ENCODE results near the gene ARID1B. TPM values are rescaled to one million over a fixed set of nuclear protein-coding genes. Genes with fewer than 3 reads are reported as not detected.

The ARID1B gene
- total and polyA plus RNA-seq, 7 donors = 8.4 to 115 (median 69.6) TPM

- Histone ChIP-seq H3K27me3 (no peaks in the 10 kb centered on the region), H3K27ac (no peak overlapping the region), H3K4me1 (peaks cover 0 to 48% (median 30%) of the 10 kb centered on the region in 4 donors), H3K9me3 (no peaks in the 10 kb centered on the region), H3K4me3 (no peak overlapping the region), H3K36me3 (no peaks in the 10 kb centered on the region)
- 14 to 36% methylated on average over 6 of the region's 6 CpGs for WGBS, 2 donors
- DNase-seq = no peak
- intact Hi-C loops (cut with DNase I) = no loop called here
- TF ChIP-seq POLR2A (IDR thresholded peaks at IDR 0.05) = no peak
- TF ChIP-seq EP300 (IDR thresholded peaks at IDR 0.05) = no peak
- no peak for TF ChIP-seq CTCF (IDR thresholded peaks at IDR 0.05)
- TF ChIP-seq POLR2AphosphoS5 (IDR thresholded peaks at IDR 0.05) = no peak
Measured at GRCh38 chr6:156988276-156989158, 211.3 kb downstream of the ARID1B start.

GRCh38 chr6:156989159-156989806, 212.1 kb downstream of the ARID1B start:
- intact Hi-C loops (cut with DNase I) = no loop called here
- Histone ChIP-seq H3K9me3 (no peaks in the 10 kb centered on the region), H3K27me3 (no peaks in the 10 kb centered on the region), H3K27ac (no peak overlapping the region), H3K36me3 (no peaks in the 10 kb centered on the region), H3K4me1 (peaks cover 0 to 50% (median 24%) of the 10 kb centered on the region in 4 donors), H3K4me3 (no peak overlapping the region)
- no peak for DNase-seq
- 82 to 83% methylated on average over 8 of the region's 8 CpGs for WGBS, 2 donors
- TF ChIP-seq EP300 (IDR thresholded peaks at IDR 0.05) (no peak), POLR2AphosphoS5 (IDR thresholded peaks at IDR 0.05) (no peak), POLR2A (IDR thresholded peaks at IDR 0.05) (no peak), CTCF (IDR thresholded peaks at IDR 0.05) (no peak)

- WGBS, 2 donors = 35 to 67% methylated on average over 13 of the region's 13 CpGs
- DNase-seq = no peak
- Histone ChIP-seq H3K9me3 (no peaks in the 10 kb centered on the region), H3K27me3 (no peaks in the 10 kb centered on the region), H3K4me3 (no peak overlapping the region), H3K27ac (no peak overlapping the region), H3K4me1 (peaks cover 0 to 56% (median 25%) of the 10 kb centered on the region in 4 donors), H3K36me3 (no peaks in the 10 kb centered on the region)
- TF ChIP-seq POLR2A (IDR thresholded peaks at IDR 0.05) (no peak), CTCF (IDR thresholded peaks at IDR 0.05) (no peak), POLR2AphosphoS5 (IDR thresholded peaks at IDR 0.05) (no peak), EP300 (IDR thresholded peaks at IDR 0.05) (no peak)
- intact Hi-C loops (cut with DNase I) = no loop called here
Measured at GRCh38 chr6:156992020-156992804, 215.0 kb downstream of the ARID1B start.

- Histone ChIP-seq H3K4me3 (no peak overlapping the region), H3K27ac (no peak overlapping the region), H3K36me3 (no peaks in the 10 kb centered on the region), H3K27me3 (no peaks in the 10 kb centered on the region), H3K9me3 (no peaks in the 10 kb centered on the region), H3K4me1 (peaks cover 0 to 48% (median 16%) of the 10 kb centered on the region in 4 donors)
- no peak for TF ChIP-seq POLR2AphosphoS5 (IDR thresholded peaks at IDR 0.05)
- no peak for TF ChIP-seq CTCF (IDR thresholded peaks at IDR 0.05)
- no peak for TF ChIP-seq EP300 (IDR thresholded peaks at IDR 0.05)
- TF ChIP-seq POLR2A (IDR thresholded peaks at IDR 0.05) = no peak
- intact Hi-C loops (cut with DNase I) = no loop called here
- WGBS, 2 donors = 55 to 82% methylated on average over 2 of the region's 2 CpGs
- no peak for DNase-seq
Measured at GRCh38 chr6:156993713-156994112, 216.5 kb downstream of the ARID1B start.
